Left forelimb (tissue), 1 donor: ENCODE measurements around the gene ATP8B1.

Experiments used
- DNase-seq: peaks from one replicate; pipeline ENCODE4 v3.0.0-alpha.2; 2018; ENCODE audit warnings: low spot score

Gene ATP8B1

DNA sequence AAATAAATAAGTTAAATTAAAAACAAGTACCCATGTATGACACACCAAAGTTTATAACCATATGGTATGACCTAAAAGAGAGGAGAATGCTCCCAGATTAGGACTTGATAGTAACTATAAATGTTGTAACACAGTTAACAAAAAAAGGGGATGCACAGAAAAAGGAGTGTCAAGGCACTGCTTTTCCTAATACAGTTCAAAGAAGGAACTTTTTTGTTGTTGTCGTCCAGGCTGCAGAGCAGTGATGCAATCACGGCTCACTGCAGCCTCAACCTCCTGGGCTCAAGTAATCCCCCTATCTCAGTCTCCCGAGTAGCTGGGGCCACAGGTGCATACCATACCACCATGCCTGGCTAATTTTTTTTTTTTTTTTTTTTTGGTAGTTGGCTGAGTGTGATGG lies 184.2 kb downstream of the ATP8B1 start:
- DNase-seq = no peak

GRCh38 chr18:57603871-57604270 lies 199.2 kb downstream of the ATP8B1 start:
- DNase-seq = no peak
